ENCODE results near the gene GNB2. TPM values are rescaled to one million over a fixed set of nuclear protein-coding genes. Genes with fewer than 3 reads are reported as not detected.

GNB2 gene
- total RNA-seq (2014; rRNA removed; shearing (Covaris generic)): 89.4 and 125 TPM in 2 replicates

GRCh38 chr7:100673302-100673941 is at the start of gene GNB2:
Gene GNB2, plus strand, starts transcription at chr7:100673740. Its CDS starts 2,526 bp downstream, at chr7:100676266.
- peak; percentile 99 for DNase-seq (ENCODE audit: low read depth)

DNA sequence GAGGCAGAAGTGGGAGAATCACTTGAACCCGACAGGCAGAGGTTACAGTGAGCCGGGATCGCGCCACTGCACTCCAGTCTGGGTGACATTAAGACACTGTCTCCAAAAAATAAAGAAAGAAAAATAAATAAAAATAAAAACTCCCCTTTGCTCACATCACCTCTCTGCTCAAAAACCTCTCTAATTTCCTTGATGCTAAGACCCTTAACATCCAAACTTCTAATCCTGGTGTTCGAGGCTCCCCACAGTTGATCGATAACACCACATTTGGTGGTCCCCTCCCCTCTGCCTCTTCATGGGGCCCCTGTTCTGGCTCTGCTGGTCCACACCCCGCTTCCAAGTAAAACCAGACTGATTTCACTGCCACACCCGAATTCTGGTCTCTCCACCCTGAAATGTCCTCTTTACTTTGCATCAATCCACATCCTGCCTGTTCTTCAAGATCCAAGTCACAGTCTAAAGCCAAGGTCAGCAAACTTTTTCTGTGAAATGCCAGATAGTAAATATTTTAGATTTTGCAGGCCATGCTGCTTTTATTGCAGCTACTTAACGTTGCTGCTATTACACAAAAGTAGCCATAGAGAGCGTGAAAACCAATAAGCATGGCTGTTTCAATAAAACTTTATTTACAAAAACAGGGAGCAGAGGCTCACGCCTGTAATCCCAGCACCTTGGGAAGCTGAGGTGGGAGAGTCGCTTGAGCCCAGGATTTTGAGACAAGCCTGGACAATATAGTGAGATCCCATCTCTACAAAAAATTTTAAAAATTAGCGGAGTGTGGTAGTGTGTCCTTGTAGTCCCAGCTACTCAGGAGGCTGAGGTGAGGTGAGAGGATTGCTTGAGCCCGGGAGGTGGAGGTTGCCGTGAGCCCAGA is 49.4 kb upstream of the GNB2 start:
- no peak for DNase-seq (ENCODE audit: low read depth)

DNA sequence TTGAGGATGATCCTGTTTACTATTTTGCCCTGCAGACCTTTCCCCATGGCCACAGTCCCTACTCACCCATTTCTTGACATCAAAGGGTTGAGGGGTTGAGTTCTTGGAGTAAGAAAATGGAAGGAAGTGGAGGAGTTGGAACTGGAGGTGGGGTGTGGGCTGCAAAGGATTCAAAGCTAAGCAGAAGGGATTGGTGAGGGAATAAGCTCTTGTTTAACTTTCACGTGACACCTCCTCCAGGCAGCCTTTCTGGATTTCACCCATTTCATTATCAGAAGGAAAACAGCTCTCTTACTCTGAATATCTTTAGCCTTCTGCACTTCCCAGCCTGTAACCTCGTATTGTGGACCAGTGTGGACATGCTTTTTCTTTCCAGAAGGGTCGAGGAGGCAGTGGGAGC is 47.5 kb upstream of the GNB2 start:
- no peak for DNase-seq (ENCODE audit: low read depth)

GRCh38 chr7:100626530-100627237 is 46.9 kb upstream of the GNB2 start:
- peak; percentile 90 for DNase-seq (ENCODE audit: low read depth)

DNA sequence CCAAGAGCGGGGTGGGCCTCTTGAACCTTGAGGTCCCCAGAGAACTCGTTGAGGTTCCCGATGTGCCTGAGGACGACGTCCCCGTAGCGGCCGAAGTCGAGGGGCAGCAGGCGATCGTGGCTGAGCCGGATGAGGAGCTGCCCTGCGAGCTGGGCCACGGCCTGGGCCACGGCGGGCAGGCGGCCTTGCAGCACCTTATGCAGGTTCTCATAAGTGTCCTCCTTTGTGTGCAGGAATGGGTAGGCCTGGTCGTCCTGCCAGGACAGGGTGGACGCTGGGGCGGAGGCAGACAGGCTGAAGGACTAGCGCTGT is 46.3 kb upstream of the GNB2 start:
- DNase-seq (ENCODE audit: low read depth): no peak

DNA sequence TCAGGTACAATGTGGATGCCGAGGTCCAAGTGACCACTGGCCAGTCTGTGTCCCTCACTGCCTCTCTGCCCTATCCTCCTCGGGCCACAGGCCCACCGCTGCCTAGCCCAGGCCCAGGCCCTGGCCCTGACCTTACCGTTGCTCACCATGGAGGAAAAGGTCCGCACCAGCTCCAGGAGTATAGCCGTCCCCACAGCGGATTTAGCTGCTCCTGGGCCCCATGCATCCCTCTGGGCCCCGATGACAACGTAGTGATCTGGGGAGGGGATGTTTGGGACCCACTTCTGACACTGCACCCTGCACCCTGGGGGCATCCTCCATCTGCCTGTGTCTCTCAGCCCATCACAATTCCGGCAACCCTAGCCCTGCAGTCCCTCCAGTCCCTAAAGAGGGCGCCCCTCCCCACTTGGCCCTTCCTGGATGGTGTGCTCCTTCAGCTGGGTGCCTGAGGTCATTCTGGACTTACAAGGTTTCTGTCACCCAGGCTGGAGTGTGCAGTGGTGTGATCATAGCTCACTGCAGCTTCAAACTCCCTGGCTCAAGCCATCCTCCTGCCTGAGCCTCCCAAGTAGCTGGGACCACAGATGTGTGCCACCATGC is 44.3 kb upstream of the GNB2 start:
- peak; percentile 16 for DNase-seq (ENCODE audit: low read depth)

DNA sequence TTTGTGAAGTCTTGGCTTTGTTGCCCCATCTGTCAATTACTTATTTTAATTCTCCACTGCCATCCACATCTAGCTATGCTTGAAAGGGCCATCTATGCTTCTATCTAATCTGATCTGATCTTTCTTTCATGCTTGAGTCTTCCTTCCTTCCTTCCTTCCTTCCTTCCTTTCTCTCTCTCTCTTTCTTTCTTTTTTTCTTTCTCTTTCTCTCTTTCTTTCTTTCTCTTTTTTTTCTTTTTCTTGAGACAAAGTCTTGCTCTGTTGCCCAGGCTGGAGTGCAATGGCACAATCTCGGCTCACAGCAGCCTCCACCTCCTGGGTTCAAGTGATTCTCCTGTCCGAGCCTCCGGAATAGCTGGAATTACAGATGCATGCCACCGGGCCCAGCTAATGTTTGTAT is 43.5 kb upstream of the GNB2 start:
- no peak for DNase-seq (ENCODE audit: low read depth)

DNA sequence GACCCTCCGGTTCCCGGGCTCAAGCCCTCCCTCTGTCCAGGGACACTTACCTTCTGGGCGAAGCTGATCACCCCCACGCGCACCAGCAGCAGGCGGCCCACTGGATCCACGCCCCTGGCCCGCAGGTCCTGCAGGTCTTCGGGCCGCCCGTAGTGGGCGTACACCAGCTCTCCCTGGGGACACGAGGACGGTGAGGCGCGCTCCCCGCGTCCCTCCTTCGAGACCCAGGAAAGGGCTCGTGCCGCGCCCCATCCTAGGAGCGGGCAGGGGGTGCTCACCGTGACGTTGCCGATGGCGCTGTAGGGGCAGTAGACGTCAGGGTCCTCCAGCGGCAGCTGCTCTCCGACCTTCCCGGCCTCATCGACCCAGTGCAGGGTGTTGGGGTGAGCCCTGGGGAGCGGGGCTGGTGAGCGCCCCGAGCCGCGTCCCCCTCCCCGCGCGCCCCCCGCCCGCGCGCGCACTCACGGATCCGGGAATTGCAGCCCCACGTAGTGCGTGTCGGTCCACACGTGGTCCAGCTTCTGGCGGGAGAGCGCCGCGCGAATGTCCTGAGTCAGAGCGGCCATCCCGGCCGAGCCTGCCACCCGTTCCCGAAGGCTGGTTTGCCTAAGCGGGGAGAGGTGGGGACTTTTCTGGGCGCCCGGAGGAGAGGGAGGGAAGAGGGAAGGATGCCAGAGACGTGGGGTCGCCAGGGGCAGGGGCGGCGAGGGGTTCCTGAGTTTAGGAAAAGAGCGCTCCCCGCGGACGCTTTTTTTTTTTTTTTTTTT is 40.4 kb upstream of the GNB2 start:
- DNase-seq (ENCODE audit: low read depth): peak; percentile 42

DNA sequence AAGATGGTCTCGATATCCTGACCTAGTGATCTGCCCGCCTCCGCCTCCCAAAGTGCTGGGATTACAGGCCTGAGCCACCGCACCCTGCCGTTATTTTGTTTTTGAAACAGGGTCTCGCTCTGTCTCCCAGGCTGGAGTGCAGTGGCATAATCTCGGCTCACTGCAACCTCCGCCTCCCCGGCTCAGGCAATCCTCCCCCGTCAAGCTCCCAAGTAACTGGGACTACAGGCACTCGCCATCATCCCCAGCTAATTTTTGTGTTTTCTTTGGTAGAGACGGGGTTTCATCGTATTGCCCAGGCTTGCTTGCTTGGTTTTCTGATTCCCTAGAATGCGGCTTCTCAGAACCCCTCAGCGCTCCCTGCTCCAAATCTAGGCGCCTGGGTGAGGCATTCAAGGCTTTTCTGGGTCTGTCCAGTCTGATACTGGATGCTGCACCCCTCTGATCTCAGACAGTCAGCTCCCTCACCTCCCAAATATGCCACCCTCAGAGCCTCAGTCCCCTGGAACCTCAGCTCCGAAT is 33.5 kb upstream of the GNB2 start:
- no peak for DNase-seq (ENCODE audit: low read depth)

DNA sequence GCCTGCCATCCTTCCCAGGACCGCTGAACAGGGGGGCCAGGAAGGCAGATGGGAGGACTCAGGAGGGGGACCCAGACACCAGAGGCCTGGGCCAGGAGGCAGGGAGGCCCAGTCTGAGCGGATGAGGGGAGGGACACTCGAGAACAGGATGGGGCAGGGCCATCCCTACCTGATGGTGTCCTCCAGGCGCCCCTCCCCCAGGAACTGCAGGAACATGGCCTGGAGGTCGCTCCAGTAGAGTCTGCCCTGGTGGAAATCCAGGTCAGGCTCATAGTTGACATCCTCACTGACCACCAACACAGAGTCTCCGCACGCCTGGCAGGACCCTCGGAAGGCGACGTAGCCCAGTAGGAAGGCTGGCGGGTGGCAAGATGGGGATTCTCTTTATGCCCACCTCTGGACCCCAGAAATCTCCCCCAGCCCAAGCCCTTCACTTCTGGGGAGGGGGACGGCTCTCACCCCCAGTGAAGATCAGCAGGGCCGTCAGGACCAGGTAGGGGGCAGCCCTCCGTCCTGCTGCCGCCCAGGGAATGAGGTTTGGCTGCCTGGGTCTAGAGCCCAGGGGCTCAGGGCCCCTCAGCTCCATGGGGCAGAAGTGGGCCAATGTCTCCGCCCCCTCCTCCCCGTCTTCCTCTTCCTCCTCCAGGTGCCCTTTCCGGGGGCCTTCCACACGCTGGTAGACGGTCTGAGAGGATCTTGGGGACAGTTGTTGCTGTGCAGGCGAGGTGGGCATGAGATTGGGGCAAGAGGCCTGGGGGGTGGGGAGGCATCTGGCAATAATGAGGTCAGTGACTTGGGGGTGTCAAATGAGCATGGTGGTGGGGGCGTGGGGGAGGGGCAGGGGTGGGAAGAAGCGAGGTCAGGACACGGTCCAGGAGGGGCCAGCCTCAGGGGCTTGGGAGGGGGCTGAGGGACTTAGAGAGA is 32.8 kb upstream of the GNB2 start:
- no peak for DNase-seq (ENCODE audit: low read depth)

GRCh38 chr7:100641463-100641859 is 32.1 kb upstream of the GNB2 start, which contains the start of gene TFR2:
Gene TFR2, minus strand, starts transcription at chr7:100641552. Its CDS starts 43 bp downstream, at chr7:100641509.
- DNase-seq (ENCODE audit: low read depth): no peak

- DNase-seq (ENCODE audit: low read depth): no peak
Observed at GRCh38 chr7:100641860-100642533, 31.5 kb upstream of the GNB2 start.

DNA sequence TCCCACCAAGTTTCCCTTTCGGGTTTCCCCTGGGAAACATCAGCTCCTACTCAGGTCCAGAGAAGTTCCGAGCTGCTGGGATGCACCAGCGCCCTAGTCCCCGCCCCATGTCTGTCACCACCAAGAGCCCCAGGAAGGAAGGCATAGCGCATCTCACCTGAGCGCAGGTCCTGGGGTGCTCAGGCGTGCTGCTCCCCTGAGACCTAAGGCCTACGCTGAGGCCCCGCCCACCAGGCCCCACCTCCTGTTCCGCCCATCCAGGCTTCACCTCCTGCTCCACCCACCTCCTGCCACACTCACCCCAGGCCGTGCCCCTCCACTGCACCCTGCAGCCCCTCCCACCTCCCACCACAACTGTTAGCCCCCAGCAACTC is 31.0 kb upstream of the GNB2 start:
- no peak for DNase-seq (ENCODE audit: low read depth)

GRCh38 chr7:100649826-100650565 is 23.5 kb upstream of the GNB2 start:
- no peak for DNase-seq (ENCODE audit: low read depth)

GRCh38 chr7:100654908-100655831 is 18.4 kb upstream of the GNB2 start:
- no peak for DNase-seq (ENCODE audit: low read depth)

DNA sequence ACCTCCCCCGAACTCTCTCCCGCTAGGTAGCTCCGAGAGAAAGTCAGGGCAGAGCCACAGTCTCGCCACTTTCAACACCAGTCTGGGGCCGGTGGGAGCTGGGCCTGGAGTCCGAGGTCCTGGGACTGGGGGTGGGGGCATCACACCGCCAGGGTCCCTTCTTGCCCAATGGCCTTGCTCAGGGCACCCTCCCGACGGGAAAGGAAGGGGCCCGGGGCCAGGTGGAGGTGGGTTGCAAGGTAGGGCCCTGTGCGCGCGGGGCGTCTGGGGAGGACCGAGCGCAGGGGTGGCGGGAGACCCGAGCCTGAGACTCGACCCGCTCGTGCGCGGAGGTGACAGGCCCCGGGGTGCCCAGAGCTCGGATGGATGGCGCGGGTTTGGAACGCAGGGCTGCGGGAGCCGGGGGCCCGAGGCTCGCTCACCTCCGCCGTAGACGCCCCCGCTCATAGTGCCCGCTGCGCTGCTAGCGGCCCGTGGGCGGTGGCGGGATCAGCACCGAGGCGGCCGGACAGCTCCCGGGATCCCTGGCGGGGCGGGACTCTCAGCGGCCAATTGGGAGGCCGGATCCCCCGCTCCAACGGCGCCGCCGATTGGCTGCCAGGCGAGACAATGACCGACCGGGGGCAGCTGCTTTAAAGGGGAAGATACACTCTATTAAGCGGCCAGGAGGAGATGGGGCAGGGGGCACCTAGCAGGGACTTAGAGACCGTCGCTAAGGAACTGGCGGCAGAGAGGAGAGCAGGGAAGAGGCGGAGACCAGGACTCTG is 17.4 kb upstream of the GNB2 start, which contains the start of gene ACTL6B:
TSS of gene ACTL6B (minus strand) at position 541 of the 767 bp plus-strand sequence. CDS start at position 447, 94 bp downstream.
- peak; percentile 57 for DNase-seq (ENCODE audit: low read depth)
